Activated CD4-positive, CD25-positive, alpha-beta regulatory T cell treated with anti-CD3 and anti-CD28 coated beads, Interleukin-2, amount 50 U/mL, for 72 hours (primary cell): ENCODE data around the gene CSNK1G1.
"Not testable (repeated sequence)": the region's sequence is repeated elsewhere in the genome, so short reads cannot be mapped to it uniquely, and the experiment has no call there.

Source experiments
- DNase-seq: peaks from one replicate; pipeline ENCODE4 v3.0.0; 2021

Gene CSNK1G1

DNA sequence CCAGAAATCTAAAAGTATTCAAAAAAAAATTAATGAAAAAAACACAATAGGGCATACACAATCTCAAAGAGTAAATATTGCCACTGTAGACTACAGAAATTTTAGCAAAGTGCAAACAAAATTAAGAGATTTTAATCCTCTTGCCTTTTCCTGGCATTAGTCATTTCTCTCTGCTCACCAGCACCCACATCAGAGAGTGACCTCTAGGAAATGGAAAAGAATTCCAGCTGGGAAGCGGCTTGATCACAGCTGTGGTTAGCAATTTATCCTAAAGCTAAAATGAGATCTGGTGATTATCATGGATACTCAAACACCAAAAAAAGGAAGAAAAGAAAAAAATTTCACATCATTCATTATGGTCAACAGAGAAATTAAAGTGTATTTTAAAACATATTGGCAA, 7.5 kb downstream of the CSNK1G1 start:
- DNase-seq: no peak

DNA sequence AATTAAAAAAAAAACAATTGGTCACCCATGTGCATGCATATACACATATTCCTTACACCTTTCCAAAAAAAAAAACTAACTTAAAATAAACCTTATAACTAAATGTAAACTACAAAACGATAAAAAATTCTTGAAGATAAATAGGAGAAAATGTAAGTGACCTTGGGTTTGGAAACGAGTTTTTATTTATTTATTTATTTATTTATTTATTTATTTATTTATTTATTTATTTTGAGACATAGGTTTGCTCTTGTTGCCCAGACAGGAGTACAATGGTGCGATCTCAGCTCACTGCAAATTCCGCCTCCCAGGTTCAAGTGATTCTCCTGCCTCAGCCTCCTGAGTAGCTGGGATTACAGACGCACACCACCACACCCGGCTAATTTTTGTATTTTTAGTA, 9.7 kb downstream of the CSNK1G1 start:
- not testable (repeated sequence) for DNase-seq

GRCh38 chr15:64344651-64345294, 11.2 kb downstream of the CSNK1G1 start:
- DNase-seq: no peak

DNA sequence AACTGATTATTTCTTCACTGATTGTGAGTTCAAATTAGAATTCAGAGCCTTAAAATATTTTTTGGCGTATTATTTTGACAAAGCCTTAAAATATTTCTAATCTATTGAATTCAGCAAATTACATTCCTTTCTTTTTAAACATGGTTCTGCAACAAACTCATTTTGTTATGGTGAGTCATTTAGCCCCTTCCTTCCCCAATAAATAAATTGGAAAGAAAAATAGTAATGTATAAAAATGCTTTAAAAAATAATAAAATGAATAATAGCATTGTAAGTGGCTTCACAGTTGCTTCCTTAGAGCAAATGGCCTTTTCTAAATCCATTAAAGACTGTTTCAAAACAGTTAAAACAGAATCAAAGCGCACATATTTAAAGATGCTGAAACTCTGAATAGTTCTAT, 12.1 kb downstream of the CSNK1G1 start:
- no peak for DNase-seq

DNA sequence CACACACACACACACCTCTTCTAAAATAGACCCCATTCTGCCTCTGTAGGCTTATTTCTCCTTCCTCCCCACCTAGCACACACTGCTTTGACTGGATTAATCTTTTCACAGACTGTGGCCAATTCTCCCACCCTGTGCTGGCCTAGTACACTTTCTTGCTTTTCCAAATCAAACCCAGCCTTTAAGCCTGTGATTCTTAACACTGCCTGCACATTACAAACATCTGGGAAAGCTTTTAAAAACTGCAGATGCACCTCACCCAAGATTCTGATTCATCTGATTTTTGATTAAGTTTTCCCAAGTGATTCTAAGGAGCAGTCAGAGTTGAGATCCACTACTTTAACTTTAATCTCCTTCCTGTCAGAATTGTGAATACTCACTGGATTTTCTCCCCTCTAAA, 12.8 kb downstream of the CSNK1G1 start:
- no peak for DNase-seq

GRCh38 chr15:64341961-64342360, 14.0 kb downstream of the CSNK1G1 start:
- DNase-seq: no peak

DNA sequence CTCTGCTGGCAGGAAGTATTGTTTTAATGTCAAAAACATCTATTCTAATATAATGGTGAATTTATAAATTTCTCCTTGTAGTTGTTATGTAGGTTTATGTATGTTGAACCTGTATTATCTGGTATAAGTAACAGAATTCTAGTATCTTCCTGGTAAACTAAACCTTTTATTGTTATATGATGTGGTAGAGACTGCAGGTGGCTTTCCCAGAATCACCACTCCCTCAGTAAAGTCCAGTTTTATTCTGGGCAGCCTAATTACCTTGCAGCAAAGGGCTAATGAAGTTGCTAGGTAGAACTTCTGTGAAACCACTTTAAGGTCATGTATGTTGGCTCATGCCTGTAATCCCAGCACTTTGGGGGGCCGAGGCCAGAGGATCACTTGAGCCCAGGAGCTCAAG, 15.6 kb downstream of the CSNK1G1 start:
- no peak for DNase-seq

- DNase-seq: no peak
These were observed 18.2 kb downstream of the CSNK1G1 start for GRCh38 chr15:64337761-64338160.

DNA sequence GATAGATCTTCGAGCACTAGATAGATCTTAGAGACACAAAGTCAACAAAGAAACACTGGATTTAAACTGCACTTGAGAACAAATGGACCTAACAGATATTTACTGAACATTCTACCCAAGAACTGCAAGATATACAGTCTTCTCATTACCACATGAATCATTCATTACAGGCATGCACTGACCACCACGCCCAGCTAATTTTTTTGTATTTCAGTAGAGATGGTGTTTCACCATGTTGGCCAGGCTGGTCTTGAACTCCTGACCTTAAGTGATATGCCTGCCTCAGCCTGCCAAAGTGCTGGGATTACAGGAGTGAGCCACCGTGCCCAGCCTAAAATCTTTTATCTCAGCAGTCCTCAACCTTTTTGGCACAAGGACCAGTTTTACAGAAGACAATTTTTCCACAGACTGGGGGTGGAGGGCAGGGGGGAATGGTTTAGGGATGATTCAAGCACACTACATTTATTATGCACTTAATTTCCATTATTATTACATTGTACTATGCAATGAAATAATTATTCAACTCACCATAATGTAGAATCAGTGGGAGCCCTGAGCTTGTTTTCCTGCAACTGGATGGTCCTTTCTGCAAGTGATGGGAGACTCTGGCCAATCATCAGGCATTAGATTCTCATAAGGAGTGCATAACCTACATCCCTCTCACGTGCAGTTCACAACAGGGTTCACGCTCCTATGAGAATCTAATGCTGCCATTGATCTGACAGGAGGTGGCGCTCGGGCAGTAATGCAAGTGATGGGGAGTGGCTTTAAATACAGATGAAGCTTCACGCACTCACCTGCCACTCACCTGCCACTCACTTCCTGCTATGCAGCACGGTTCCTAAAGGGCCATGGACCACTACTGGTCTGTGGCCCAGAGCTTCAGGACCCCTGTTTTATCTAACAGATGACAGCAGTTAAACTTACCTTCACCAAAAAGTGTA, 21.7 kb downstream of the CSNK1G1 start:
- no peak for DNase-seq

- no peak for DNase-seq
These were observed 22.5 kb downstream of the CSNK1G1 start for GRCh38 chr15:64333516-64333915.

- DNase-seq: not testable (repeated sequence)
These were observed 24.3 kb downstream of the CSNK1G1 start for GRCh38 chr15:64331668-64332067.

DNA sequence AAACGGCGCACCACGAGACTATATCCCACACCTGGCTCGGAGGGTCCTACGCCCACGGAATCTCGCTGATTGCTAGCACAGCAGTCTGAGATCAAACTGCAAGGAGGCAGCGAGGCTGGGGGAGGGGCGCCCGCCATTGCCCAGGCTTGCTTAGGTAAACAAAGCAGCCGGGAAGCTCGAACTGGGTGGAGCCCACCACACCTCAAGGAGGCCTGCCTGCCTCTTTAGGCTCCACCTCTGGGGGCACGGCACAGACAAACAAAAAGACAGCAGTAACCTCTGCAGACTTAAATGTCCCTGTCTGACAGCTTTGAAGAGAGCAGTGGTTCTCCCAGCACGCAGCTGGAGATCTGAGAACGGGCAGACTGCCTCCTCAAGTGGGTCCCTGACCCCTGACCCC, 29.0 kb downstream of the CSNK1G1 start:
- not testable (repeated sequence) for DNase-seq

DNA sequence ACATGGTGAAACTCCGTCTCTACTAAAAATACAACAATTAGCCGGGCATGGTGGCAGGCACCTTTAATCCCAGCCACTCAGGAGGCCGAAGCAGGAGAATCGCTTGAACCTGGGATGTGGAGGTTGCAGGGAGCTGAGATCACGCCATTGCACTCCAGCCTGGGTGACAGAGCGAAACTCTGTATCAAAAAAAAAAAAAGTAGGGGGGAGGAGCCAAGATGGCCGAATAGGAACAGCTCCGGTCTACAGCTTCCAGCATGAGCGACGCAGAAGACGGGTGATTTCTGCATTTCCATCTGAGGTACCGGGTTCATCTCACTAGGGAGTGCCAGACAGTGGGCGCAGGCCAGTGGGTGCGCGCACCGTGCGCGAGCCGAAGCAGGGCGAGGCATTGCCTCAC, 29.5 kb downstream of the CSNK1G1 start:
- not testable (repeated sequence) for DNase-seq

GRCh38 chr15:64324165-64324877, 31.7 kb downstream of the CSNK1G1 start:
- DNase-seq: no peak

GRCh38 chr15:64315216-64315615, 40.8 kb downstream of the CSNK1G1 start:
- no peak for DNase-seq

- DNase-seq: no peak
These were observed 41.5 kb downstream of the CSNK1G1 start for GRCh38 chr15:64314456-64314855.

- DNase-seq: no peak
These were observed 44.4 kb downstream of the CSNK1G1 start for GRCh38 chr15:64311566-64311965.

DNA sequence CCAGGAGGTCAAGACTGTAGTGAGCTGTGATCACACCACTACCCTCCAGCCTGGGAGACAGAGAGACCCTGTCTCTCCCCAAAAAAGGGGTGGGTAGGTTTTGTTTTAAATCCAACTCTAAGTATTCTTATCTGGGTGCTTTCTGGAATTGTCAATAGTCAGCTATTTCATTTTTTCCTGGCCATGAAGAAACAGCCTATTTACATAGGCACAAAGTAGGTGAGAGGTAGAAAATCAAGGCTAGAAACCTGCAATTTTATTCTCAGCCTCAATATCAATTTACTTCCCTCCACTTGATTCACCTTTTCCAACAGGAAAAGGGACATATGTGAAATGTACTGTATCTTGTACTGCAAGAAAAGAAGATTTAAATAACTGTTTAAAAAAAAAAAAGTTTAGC, 45.9 kb downstream of the CSNK1G1 start:
- no peak for DNase-seq

DNA sequence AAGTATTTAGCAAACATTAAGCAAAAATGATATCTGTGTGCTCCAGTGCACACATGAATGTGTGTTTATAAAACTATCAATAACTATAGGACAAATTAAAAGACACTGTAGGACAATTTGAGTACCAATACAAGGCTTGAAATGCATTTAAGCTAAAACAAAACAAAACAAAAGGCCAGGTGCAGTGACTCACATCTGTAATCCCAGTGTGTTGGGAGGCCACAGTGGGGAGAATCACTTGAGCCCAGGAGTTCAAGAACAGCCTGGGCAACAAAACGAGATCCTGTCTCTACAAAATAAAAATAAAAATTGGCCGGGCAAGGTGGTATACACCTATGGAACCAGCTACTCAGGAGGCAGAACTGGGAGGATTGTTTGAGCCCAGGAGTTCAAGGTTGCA, 50.7 kb downstream of the CSNK1G1 start:
- DNase-seq: no peak

GRCh38 chr15:64289550-64289949, 66.4 kb downstream of the CSNK1G1 start:
- no peak for DNase-seq

DNA sequence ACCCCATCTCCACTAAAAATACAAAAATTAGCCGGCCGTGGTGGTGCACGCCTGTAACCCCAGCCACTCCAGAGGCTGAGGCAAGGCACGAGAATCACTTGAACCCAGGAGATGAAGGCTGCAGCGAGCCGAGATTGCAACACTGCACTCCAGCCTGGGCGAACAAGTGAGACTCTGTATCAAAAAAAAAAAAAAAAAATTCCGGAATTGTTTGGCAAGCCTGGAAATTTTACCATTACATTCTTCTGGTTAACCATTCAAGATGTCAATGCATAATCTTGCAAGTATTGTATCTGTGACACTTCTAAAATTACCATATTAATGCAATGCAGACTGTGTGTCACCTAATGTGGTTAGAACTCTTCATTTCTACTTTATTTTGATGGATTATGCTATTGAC, 67.0 kb downstream of the CSNK1G1 start:
- no peak for DNase-seq

GRCh38 chr15:64288577-64288976, 67.4 kb downstream of the CSNK1G1 start:
- no peak for DNase-seq

- no peak for DNase-seq
These were observed 68.0 kb downstream of the CSNK1G1 start for GRCh38 chr15:64287953-64288352.

GRCh38 chr15:64286473-64286872, 69.5 kb downstream of the CSNK1G1 start:
- no peak for DNase-seq
